DOHH2 (cell line): Measurements from ENCODE around the gene LGALS7.

Experiments
- H3F3A ChIP-seq: fragments of 200-600 bp; sonication (generic), shearing (Covaris generic); 2 replicates; pipeline ENCODE4 v1.6.0; 2016; ENCODE audit warnings: antibody characterized with exemption, mild to moderate bottlenecking; ENCODE audit not compliant: control insufficient read depth, insufficient read depth
- H3K27ac ChIP-seq: fragments of 200-600 bp; sonication (generic); 2 replicates; pipeline ENCODE4 v1.5.1; 2014; ENCODE audit warnings: low read depth, mild to moderate bottlenecking, low read length, moderate library complexity
- H3K27me3 ChIP-seq: fragments of 200-600 bp; sonication (generic); 2 replicates; pipeline ENCODE4 v1.6.1; 2014; ENCODE audit warnings: mild to moderate bottlenecking, low read length, mixed read lengths; ENCODE audit not compliant: control insufficient read depth
- H3K36me3 ChIP-seq: fragments of 200-600 bp; sonication (generic); 2 replicates; pipeline ENCODE4 v1.6.1; 2014; ENCODE audit warnings: mild to moderate bottlenecking, low read length, moderate library complexity, mixed read lengths; ENCODE audit not compliant: control insufficient read depth
- H3K4me1 ChIP-seq: fragments of 200-600 bp; sonication (generic); 2 replicates; pipeline ENCODE4 v1.6.1; 2014; ENCODE audit warnings: mild to moderate bottlenecking, low read length, mixed read lengths; ENCODE audit not compliant: control insufficient read depth
- H3K4me2 ChIP-seq: fragments of 200-600 bp; sonication (generic); 2 replicates; pipeline ENCODE4 v1.6.0; 2014; ENCODE audit warnings: mild to moderate bottlenecking, low read length, moderate library complexity
- H3K4me3 ChIP-seq: fragments of 200-600 bp; sonication (generic); 2 replicates; pipeline ENCODE4 v1.5.1; 2014; ENCODE audit warnings: mild to moderate bottlenecking, low read length, mixed read lengths
- H3K79me2 ChIP-seq: fragments of 200-600 bp; sonication (generic); 2 replicates; pipeline ENCODE4 v1.6.1; 2014; ENCODE audit warnings: mild to moderate bottlenecking, low read length, mixed read lengths; ENCODE audit not compliant: control insufficient read depth
- H3K9me2 ChIP-seq: fragments of 200-600 bp; sonication (generic); replicated peaks from 2 replicates; pipeline ENCODE4 v1.6.1; 2014; ENCODE audit warnings: mild to moderate bottlenecking, low read length, mixed read lengths; ENCODE audit not compliant: control insufficient read depth
- H3K9me3 ChIP-seq: fragments of 200-600 bp; sonication (generic); 2 replicates; pipeline ENCODE4 v1.6.1; 2014; ENCODE audit warnings: antibody characterized with exemption, low read length, mixed read lengths; ENCODE audit not compliant: control insufficient read depth, insufficient read depth
- H4K20me1 ChIP-seq: fragments of 200-600 bp; sonication (generic); 2 replicates; pipeline ENCODE4 v1.6.0; 2014; ENCODE audit warnings: low read depth, mild to moderate bottlenecking, antibody characterized with exemption, low read length, moderate library complexity; ENCODE audit not compliant: control insufficient read depth, insufficient read depth
- CTCF ChIP-seq: fragments of 200-600 bp; sonication (generic); IDR thresholded peaks from one replicate; pipeline ENCODE4 v1.5.1; 2014; ENCODE audit warnings: antibody characterized with exemption, mild to moderate bottlenecking, low read depth, low read length; ENCODE audit not compliant: poor library complexity, severe bottlenecking
- EZH2phosphoT487 ChIP-seq: fragments of 200-600 bp; sonication (generic); IDR thresholded peaks from 2 replicates; pipeline ENCODE4 v1.6.1; 2017; ENCODE audit warnings: borderline replicate concordance, mild to moderate bottlenecking, antibody characterized with exemption, low read length, moderate library complexity, mixed read lengths

Gene LGALS7

GRCh38 chr19:38726284-38726673, 47.0 kb downstream of the LGALS7 start:
- Histone ChIP-seq H3K4me2 (no peak overlapping the region), H3K9me2 (no peaks in the 10 kb centered on the region), H3K4me3 (no peak overlapping the region), H3K4me1 (no peaks in the 10 kb centered on the region), H3K27me3 (no peaks in the 10 kb centered on the region), H3F3A (no peaks in the 10 kb centered on the region), H3K9me3 (no peaks in the 10 kb centered on the region), H3K27ac (no peak overlapping the region), H4K20me1 (peaks cover 4% of the 10 kb centered on the region; the same call in 1 of the 2 replicates), H3K36me3 (peaks cover 66% of the 10 kb centered on the region), H3K79me2 (no peaks in the 10 kb centered on the region)
- TF ChIP-seq CTCF, result no peak
- no peak for TF ChIP-seq EZH2phosphoT487

- no peak overlapping the region for H3K4me2 ChIP-seq
- H3K4me3 ChIP-seq, result no peak overlapping the region
- H3K9me2 ChIP-seq, result no peaks in the 10 kb centered on the region
- no peak for TF ChIP-seq CTCF
- no peak for TF ChIP-seq EZH2phosphoT487
- H3K9me3 ChIP-seq, result no peaks in the 10 kb centered on the region
- no peaks in the 10 kb centered on the region for H3K27me3 ChIP-seq
- peaks cover 4% of the 10 kb centered on the region; the same call in 1 of the 2 replicates for H4K20me1 ChIP-seq
- no peaks in the 10 kb centered on the region for H3K4me1 ChIP-seq
- peaks cover 66% of the 10 kb centered on the region for H3K36me3 ChIP-seq
- H3F3A ChIP-seq, result no peaks in the 10 kb centered on the region
- H3K27ac ChIP-seq, result no peak overlapping the region
- no peaks in the 10 kb centered on the region for H3K79me2 ChIP-seq
These were observed 47.6 kb downstream of the LGALS7 start for GRCh38 chr19:38725469-38726283.

GRCh38 chr19:38723990-38724854, 49.1 kb downstream of the LGALS7 start:
- Histone ChIP-seq H3F3A (no peaks in the 10 kb centered on the region), H3K4me3 (no peak overlapping the region), H3K4me1 (no peaks in the 10 kb centered on the region), H3K4me2 (no peak overlapping the region), H3K79me2 (no peaks in the 10 kb centered on the region), H3K9me2 (no peaks in the 10 kb centered on the region), H3K27me3 (no peaks in the 10 kb centered on the region), H3K9me3 (no peaks in the 10 kb centered on the region), H3K36me3 (peaks cover 66% of the 10 kb centered on the region), H3K27ac (no peak overlapping the region), H4K20me1 (no peaks in the 10 kb centered on the region)
- TF ChIP-seq EZH2phosphoT487 (no peak), CTCF (no peak)
